Heart right ventricle (tissue), 16 donors: ENCODE data around the gene OR2V1. TPM values are rescaled to one million over a fixed set of nuclear protein-coding genes. Genes with fewer than 3 reads are reported as not detected.

Source experiments
- ATAC-seq, 8 donors: fragments of 200-7000 bp; cut with Tn5 transposase; one replicate each; pipeline ENCODE4 v1.9.1; 2020; ENCODE audit warnings: mild to moderate bottlenecking in 8 of 8, moderate library complexity in 8 of 8, moderate number of reproducible peaks in 1 of 8
- DNase-seq, 2 donors: peaks; one replicate each; pipeline ENCODE4 v3.0.0-alpha.2; 2020
- H3K27ac ChIP-seq, 10 donors: fragments of 200-600 bp; sonication (generic) in 2 of 10; one replicate each; pipeline versions ENCODE4 v1.5.0 to v1.8.0; 2020 to 2022; ENCODE audit warnings: mild to moderate bottlenecking in 3 of 10
- H3K27me3 ChIP-seq, 7 donors: fragments of 200-600 bp; one replicate each; pipeline ENCODE4 v1.8.0; 2021 to 2022; ENCODE audit warnings: mild to moderate bottlenecking in 2 of 7
- H3K36me3 ChIP-seq, 9 donors: fragments of 200-600 bp; sonication (generic) in 1 of 9; one replicate each; pipeline versions ENCODE4 v1.5.0 to v1.8.0; 2020 to 2022; ENCODE audit warnings: mild to moderate bottlenecking in 2 of 9
- H3K4me1 ChIP-seq, 9 donors: fragments of 200-600 bp; sonication (generic) in 1 of 9; one replicate each; pipeline versions ENCODE4 v1.5.0 to v1.8.0; 2020 to 2022; ENCODE audit warnings: mild to moderate bottlenecking in 4 of 9
- H3K4me3 ChIP-seq, 10 donors: fragments of 200-600 bp; sonication (generic) in 2 of 10; one replicate each; pipeline versions ENCODE4 v1.5.0 to v1.8.0; 2020 to 2022; ENCODE audit warnings: mild to moderate bottlenecking in 7 of 10, moderate library complexity in 2 of 10
- H3K9me3 ChIP-seq, 11 donors: fragments of 200-600 bp in 10 of 11; sonication (generic) in 2 of 11; one replicate each; pipeline versions ENCODE4 v1.5.0 to v1.8.0; 2013 to 2022; ENCODE audit warnings: mild to moderate bottlenecking in 2 of 11, control low read depth in 1 of 11, moderate library complexity in 1 of 11
- CTCF ChIP-seq, 9 donors: fragments of 200-600 bp; sonication (generic) in 2 of 9; IDR thresholded peaks; one replicate each; pipeline versions ENCODE4 v1.5.0 to v1.8.0; 2021 to 2022; ENCODE audit warnings: antibody characterized with exemption in 9 of 9, mild to moderate bottlenecking in 5 of 9, moderate library complexity in 1 of 9
- WGBS, 2 donors: extraction: QIAGEN DNeasy Blood & Tissue Kit; methylation state at CpG; one replicate each; pipeline ENCODE4 v1.1.7; 2013; ENCODE audit warnings: inconsistent platforms in 1 of 2; 5-methylcytosine and 5-hydroxymethylcytosine counted together
- intact Hi-C, 10 donors: fragments of 100-400 bp; cut with DNase I; formaldehyde crosslinking; loops; one replicate each; pipeline versions ENCODE4 v1.11.1 to v1.14.2; 2022
- polyA plus RNA-seq, 2 donors: library from polyadenylated mRNA; stranded (reverse); fragments of 200-250 nt; gene quantifications; one replicate each; pipeline ENCODE4 v1.2.3, GENCODE V29; 2013
- total RNA-seq, 10 donors: library from RNA; stranded (reverse); fragmentation: NEBNext Ultra II Directional in 3 of 10; extraction: Animal tissue kit (Norgen Biotek cat#: 25700) in 3 of 10; gene quantifications; one replicate each; pipeline versions ENCODE4 v1.2.1 to v1.2.4, GENCODE V29; 2021 to 2023
- donor health status: Arrhythmogenic right ventricular cardiomyopathy.
- donor health status: ischemic (EF 13 %, LVEDD 7.1; RV severe dilation, severe dysfunction).
- donor health status: healthy with polysubstance abuse.
- donor health status: DM: no; HTN: yes; CAD: no.
- donor health status: DM: no; HTN: no; CAD: no.
- donor health status: ischemic (EF 25% LVEDD 6.9; RV normal size, moderate dysfunction).
- donor health status: ischemic (EF 25% LVEDD 5.7; RV mildly dilated, moderate dysfunction).
- donor health status: healthy.
- donor health status: DM: yes; HTN: yes; CAD: no.
- donor health status: Ischemic cardiomyopathy.
- donor health status: ischemic (EF 35%, LVEDD 5.7; RV mildly dilated, moderate dysfunction).
- donor health status: nonischemic (EF 11% LVEDD 7.7; RV severe dilation, severe dysfunction).
- donor health status: DM: yes; HTN: yes; CAD: no.
- donor health status: PGD.
- donor health status: ischemic (EF 29% LVEDD 5.4; RV normal size, mild dysfunction).
- donor health status: nonischemic (EF 23%, LVEDD 6.1; RV moderate dilation, normal function).

The OR2V1 gene
- total and polyA plus RNA-seq, 12 donors: not detected

- Histone ChIP-seq H3K27ac (no peak overlapping the region), H3K4me3 (no peak overlapping the region), H3K27me3 (peaks cover 0 to 27% (median 17%) of the 10 kb centered on the region in 7 donors), H3K4me1 (no peaks in the 10 kb centered on the region), H3K9me3 (no peaks in the 10 kb centered on the region), H3K36me3 (no peaks in the 10 kb centered on the region)
- ATAC-seq (no peak), DNase-seq (no peak)
- intact Hi-C loops: no loop called here
- 71 to 74% methylated on average over 7 of the region's 7 CpGs for WGBS, 2 donors
- TF ChIP-seq CTCF (IDR thresholded peaks at IDR 0.05): no peak
Observed at GRCh38 chr5:181092428-181092827, 38.5 kb downstream of the OR2V1 start.

GRCh38 chr5:181088289-181088688 lies 42.7 kb downstream of the OR2V1 start:
- WGBS, 2 donors: 54 to 55% methylated on average over 10 of the region's 10 CpGs
- no peaks in the 10 kb centered on the region for H3K4me1 ChIP-seq
- ATAC-seq (no peak), DNase-seq (no peak)
- peaks cover 0 to 28% (median 23%) of the 10 kb centered on the region in 7 donors for H3K27me3 ChIP-seq
- intact Hi-C loops: no loop called here
- H3K36me3 ChIP-seq: no peaks in the 10 kb centered on the region
- H3K9me3 ChIP-seq: no peaks in the 10 kb centered on the region
- H3K27ac ChIP-seq: no peak overlapping the region
- TF ChIP-seq CTCF (IDR thresholded peaks at IDR 0.05): peak in 6 of 9 donors; percentile 9 to 31 (median 23)
- no peak overlapping the region for H3K4me3 ChIP-seq

GRCh38 chr5:181087309-181087708 lies 43.7 kb downstream of the OR2V1 start:
- no peak overlapping the region for H3K27ac ChIP-seq
- ATAC-seq (no peak), DNase-seq (no peak)
- H3K36me3 ChIP-seq: no peaks in the 10 kb centered on the region
- TF ChIP-seq CTCF (IDR thresholded peaks at IDR 0.05): no peak
- H3K4me1 ChIP-seq: no peaks in the 10 kb centered on the region
- peaks cover 0 to 29% (median 18%) of the 10 kb centered on the region in 7 donors for H3K27me3 ChIP-seq
- H3K4me3 ChIP-seq: no peak overlapping the region
- WGBS, 2 donors: 76 to 79% methylated on average over 10 of the region's 10 CpGs
- intact Hi-C loops: no loop called here
- H3K9me3 ChIP-seq: peaks cover 0 to 1% (median 0%) of the 10 kb centered on the region in 11 donors

GRCh38 chr5:181086884-181087205 lies 44.1 kb downstream of the OR2V1 start:
- DNase-seq (no peak), ATAC-seq (no peak)
- no peaks in the 10 kb centered on the region for H3K36me3 ChIP-seq
- no peak for TF ChIP-seq CTCF (IDR thresholded peaks at IDR 0.05)
- intact Hi-C loops: no loop called here
- no peak overlapping the region for H3K27ac ChIP-seq
- 70 to 72% methylated on average over 7 of the region's 7 CpGs for whole genome bisulfite sequencing, 2 donors
- no peak overlapping the region for H3K4me3 ChIP-seq
- peaks cover 0 to 29% (median 18%) of the 10 kb centered on the region in 7 donors for H3K27me3 ChIP-seq
- no peaks in the 10 kb centered on the region for H3K4me1 ChIP-seq
- peaks cover 0 to 6% (median 0%) of the 10 kb centered on the region in 11 donors for H3K9me3 ChIP-seq
